ENCODE measurements around the gene PTPN11.
"Not testable (repeated sequence)": the region's sequence is repeated elsewhere in the genome, so short reads cannot be mapped to it uniquely, and the experiment has no call there.

Gene PTPN11

GRCh38 chr12:112409906-112410244, 8.9 kb upstream of the PTPN11 start:
- DNase-seq, result no peak

DNA sequence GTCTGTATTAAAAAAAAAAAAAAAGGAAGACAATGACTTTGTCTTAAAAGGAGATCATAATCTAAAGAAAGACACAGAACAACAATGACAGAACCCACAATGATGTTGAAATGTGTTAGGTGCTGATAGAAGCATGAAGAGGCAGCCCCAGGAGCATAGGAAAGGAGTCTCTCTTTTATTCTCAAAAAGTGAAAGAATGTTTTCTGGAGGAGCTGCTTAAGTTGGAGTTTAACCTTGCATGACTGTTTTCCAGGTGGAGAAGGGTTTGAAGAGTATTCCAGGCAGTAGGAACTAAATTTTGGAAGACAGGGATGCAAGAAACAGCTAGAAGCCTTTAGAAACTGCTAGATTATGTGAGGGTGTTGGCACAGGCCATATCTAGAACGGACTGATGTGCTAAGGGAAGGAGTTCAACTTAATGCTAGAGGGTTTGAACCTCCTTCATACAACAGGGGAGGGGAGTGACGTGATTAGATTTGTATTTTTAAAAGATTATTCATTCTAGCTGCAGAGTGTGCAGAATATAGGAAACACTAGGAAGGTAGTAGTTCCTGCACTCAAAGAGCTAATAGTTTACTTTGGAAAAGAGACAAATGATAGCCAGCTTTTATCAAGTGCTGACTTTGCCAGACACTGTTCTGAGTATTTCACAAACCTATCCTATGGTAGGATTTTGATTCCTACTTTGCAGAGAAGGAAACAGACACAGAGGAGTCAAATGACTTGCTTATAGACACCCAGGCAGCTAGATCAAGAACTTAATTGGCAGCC, 4.7 kb upstream of the PTPN11 start:
- no peak for DNase-seq

- not testable (repeated sequence) for DNase-seq
Measured at GRCh38 chr12:112415457-112415856, 3.3 kb upstream of the PTPN11 start.

DNA sequence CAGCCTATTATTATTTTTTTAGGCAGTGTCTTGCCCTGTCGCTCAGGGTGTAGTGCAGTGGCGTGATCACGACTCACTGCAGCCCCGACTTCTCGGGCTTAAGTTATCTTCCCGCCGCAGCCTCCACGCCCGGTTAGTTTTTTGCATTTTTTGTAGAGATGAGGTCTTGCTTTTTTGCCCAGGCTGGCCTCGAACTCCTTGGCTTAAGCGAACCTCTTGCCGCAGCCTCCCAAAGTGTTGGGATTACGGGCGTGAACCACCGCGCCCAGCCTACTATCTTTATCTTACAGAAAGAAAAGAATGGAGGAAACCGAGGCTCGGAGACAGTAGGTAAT, 507 bp upstream of the PTPN11 start:
- no peak for DNase-seq

DNA sequence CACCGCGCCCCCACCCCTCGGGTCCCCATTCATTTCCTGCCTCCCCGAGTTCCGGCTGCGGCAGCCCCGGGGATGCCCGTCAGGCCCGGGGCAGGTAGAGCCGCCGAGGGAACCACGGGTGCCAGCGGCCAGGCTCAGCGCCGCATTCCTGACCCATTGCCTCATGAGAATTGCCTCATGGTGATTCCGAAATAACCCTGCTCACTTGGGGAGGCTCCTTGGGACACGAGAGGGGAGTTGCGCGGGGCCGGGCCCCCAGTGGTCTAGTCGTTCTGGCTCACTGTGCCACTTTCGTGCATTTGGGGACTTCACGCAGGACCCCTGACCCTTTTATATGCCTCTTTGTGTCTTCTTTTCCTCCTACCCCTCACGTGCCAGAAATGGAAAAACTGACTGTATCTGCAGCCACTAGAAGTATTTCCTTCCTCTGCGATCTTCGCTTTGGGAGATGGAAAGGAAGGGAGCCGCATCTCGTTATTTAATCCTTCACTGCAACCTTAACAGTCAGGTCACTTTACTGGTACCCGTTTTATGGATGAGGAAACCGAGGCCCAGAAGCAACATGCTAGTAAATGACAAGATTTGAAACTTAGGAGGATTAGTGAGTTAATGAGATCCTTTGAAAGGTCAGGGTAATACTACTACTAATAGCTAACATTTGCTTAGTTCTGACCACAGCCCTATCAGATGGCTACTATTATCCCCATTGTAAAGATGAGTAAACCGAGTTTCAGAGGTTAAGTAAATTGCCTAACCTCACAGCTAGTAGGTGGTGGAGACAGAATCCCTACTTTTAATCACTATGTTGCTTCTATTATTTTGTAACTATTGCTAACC, 768 bp downstream of the PTPN11 start:
- peak in 1 of 2 experiments; percentile 67 for DNase-seq

GRCh38 chr12:112420740-112421139, 2.0 kb downstream of the PTPN11 start:
- DNase-seq, result peak; percentile 69 to 70

DNA sequence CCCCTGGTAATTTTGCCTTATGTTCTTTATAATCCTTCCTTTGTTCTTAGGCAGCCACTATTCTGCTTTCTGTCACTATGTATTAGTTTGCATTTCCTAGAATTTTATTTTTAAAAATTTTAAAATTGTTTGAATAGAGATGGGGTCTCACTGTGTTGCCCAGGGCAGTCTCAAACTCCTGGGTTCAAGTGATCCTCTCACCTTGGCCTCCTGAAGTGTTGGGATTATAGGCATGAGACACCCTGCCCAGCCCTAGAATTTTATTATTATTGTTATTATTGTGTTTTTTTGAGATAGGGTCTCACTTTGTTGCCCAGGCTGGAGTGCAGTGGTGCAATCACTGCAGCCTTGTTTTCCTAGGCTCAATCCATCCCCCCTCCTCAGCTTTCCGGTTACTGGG, 2.6 kb downstream of the PTPN11 start:
- no peak for DNase-seq

DNA sequence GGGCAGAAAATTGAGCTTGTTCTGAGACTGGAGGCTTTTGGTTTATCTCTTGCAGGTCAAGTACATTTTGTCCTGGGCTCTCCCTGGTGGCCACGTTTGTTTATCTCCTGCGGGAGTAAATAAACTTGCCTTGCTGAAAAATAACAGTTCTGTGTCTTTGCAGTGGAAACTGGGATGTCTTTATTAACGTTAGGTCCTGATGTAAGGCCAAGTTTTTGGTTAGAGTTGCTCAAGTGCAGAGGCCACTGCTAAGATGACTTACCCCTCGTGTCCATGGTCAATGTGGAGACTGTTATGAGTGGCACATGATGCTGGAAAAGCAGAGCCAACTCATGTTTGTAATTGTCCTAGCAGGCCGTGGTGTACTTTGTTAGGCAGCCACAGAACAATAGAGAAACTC, 3.8 kb downstream of the PTPN11 start:
- no peak for DNase-seq

DNA sequence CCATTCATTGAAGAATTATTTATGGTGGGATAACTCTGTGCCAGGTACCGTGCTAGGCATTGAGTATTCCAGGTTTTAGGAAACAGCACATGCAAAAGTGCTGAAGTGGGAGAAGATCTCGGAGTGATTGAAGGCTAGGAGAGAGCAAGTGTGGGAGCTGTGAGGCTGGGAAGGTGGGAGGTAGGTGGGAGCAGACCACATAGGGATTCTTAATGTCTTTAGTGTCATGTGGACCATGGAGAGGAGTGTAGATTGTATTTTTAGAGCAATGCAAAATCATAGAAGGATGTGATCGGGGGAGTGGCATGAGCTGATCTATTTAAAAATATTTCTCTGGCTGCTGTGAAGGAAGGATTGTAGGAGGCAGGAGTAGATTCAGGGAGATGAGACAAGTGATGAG, 5.4 kb downstream of the PTPN11 start:
- no peak for DNase-seq

DNA sequence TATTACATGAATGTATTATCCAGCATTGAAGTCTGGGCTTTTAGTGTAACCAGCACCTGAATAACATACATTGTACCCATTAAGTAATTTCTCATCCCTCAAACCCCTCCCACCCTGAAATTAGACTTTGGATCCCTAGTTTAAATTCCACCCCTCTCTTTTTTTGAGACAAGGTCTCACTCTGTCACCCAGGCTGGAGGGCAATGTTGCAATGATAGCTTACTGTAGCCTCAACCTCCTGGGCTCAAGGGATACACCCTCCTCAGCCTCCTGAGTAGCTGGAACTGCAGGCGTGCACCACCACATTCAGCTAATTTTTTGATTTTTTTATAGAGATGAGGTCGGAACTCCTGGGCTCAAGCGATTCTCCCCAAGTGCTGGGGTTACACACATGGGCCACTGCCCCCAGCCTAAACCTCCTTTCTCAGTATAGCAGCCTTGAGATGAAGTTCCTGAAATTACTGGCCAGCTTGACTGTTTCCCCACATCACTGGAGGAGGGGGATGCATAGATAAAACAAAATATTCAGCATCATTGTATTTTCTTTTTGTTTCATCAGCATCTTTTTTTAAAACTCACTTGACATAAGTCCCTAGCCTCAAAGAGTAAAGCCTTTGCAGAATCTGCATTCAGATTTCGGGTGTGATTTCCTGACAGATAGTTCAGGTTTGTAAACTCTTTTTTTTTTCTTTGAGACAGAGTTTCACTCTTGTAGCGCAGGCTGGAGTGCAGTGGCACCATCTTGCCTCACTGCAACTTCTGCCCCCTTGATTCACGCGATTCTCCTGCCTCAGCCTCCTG, 7.0 kb downstream of the PTPN11 start:
- DNase-seq, result no peak

- DNase-seq, result no peak
Measured at GRCh38 chr12:112427760-112428159, 9.0 kb downstream of the PTPN11 start.

DNA sequence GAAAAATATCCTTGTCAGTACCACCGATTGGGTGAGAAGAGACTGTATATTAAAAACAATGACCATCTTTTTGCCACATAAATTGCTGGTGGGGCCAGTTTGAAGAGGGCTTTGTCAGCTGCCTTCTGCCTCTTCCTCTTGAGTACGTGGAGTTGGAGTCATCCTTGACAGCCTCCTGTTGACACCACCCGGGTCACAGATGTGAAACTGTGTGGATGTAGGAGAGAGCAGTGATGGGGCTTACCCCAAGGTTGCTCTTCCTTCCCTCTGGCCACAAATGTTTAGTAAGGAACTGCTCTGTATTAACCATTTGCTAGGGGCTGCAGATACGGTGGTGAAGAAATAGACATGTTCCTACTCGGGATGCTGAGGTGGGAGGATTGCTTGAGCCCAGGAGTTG, 12.2 kb downstream of the PTPN11 start:
- no peak for DNase-seq

GRCh38 chr12:112431965-112432364, 13.2 kb downstream of the PTPN11 start:
- no peak for DNase-seq

DNA sequence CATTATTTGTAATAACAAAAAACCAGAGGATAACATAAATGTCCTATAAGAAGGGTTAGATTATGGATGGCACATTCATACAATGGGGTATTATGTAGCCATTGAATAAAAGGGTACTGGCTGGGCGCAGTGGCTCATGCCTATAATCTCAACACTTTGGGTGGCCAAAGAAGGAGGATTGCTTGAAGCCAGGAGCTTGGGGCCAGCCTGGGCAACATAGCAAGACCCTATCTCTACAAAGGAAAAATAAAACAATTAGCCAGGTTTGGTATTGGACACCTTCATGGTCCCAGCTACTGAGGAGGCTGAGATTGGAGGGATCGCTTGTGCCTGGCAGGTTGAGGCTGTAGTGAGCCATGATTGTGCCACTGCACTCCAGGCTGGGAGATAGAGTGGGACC, 14.8 kb downstream of the PTPN11 start:
- no peak for DNase-seq

GRCh38 chr12:112438645-112439044, 19.9 kb downstream of the PTPN11 start:
- not testable (repeated sequence) for DNase-seq

DNA sequence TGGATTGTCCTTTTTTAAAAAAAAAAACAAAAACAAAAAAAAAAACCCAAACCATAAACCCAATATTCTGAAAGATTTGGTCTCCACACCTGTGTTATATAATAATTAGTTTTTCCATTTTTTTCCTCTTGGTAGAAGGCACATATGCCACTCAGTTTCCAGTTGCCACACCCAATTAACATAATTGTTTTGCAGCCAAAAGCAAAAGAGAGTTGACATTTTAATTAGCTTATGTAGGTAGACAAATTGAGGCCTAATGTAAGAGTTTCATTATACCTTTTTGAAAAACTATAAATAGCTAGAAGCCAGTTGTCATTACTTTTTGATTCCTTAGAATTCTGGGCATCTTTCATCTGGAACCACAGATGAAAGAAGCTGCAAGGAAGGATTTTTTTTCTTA, 21.0 kb downstream of the PTPN11 start:
- DNase-seq, result no peak

DNA sequence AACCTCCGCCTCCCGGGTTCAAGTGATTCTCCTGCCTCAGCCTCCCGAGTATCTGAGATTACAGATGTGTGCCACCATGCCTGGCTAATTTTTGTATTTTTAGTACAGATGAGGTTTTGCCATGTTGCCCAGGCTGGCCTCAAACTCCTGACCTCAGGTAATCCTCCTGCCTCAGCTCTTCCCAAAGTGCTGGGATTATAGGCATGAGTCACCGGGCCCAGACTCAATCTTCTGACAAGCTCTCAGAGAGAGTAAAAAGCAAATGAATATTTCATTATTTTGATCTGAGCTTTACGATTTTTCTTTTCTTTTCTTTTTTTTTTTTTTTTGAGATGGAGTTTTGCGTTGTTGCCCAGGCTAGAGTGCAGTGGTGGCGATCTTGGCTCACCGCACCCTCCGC, 21.9 kb downstream of the PTPN11 start:
- DNase-seq, result not testable (repeated sequence)

GRCh38 chr12:112443916-112444315, 25.2 kb downstream of the PTPN11 start:
- no peak for DNase-seq

DNA sequence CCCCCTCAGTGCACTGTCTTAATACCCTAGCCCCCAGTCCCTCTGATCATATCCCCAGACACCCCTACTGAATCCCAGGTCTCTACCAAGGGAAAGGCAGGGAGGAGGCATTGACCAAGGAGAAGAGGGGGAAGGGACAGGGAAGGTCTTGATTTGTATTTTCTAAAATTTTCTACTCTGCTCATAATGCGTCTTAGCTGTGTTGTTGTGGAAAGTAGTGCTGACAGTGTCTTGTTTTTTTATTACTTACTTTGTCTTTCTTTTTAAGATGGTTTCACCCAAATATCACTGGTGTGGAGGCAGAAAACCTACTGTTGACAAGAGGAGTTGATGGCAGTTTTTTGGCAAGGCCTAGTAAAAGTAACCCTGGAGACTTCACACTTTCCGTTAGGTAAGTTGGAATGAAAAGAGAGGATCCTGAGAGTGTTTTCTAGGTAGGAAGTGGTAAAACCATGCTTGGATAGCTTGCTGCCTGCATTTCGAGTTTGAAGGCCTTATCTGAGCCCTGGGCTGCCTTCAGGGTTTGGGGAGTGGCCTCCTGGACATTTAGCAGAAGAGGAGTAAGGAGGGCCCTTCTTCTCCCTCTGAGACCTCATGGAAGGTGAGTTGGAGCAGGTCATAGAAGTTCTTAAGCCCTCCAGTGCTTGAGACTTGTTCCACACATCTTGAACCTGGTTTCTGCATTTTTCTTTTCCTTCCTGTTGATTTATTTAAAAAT, 27.4 kb downstream of the PTPN11 start:
- no peak for DNase-seq

DNA sequence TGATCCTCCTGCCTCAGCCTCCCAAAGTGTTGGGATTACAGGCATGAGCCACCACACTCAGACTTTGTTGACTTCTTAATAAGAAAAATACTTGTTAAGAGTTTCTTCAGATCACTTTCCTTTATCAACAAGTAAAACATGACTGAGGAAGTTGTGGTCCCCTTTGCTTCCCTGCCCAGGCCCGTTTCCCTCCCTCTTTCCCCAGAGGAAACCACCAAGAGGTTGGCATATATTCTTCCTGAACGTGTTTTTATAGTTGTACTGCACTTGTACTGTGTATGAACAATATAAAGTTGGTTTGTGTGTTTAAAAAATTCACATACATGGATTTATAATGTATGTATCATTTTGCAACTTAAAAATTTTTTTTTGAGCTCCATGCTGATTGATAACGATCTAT, 28.4 kb downstream of the PTPN11 start:
- no peak for DNase-seq

GRCh38 chr12:112448165-112448564, 29.4 kb downstream of the PTPN11 start:
- DNase-seq, result not testable (repeated sequence)

DNA sequence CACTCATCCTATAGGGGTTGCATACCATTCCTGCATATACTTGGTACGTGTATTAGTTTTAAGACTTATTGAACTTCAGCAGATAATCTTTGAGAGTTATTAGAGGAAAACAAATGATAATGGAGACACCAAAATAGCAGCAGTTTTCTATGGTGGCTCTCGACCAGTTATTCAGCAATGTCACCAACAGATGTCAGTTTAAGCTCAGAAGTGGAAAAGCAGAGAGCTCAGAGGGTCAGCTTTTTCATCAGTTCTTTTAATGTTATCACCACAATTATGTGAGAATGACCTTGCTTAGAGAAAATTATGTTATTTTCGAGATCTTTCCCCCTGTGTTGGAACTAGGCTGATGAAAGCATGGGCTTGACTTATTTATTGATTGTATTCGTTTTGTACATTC, 32.0 kb downstream of the PTPN11 start:
- DNase-seq, result no peak

DNA sequence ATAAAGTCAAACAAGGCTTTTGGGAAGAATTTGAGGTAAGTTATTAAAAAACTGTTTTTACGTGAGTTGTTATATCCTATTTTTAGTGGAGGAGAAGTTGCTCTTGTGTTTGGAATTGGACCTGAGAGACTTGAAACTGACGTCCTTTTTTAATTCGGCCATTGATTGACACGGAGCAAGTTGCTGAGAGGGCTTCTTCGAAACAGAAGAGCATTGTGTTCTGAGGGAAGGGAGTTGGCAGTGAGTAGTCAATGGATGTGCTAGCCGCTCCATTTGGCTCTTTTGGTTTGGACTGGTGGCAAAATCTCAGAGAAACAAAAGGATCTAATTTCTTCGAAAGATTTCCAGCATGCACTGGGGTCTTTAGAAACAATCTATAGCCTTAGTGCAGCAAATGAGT, 37.3 kb downstream of the PTPN11 start:
- no peak for DNase-seq

Data from NCI-H526 (cell line).